Fibroblast of lung (primary cell): ENCODE data around the gene OSBPL7.

Experiments
- EZH2 ChIP-seq: IDR thresholded peaks from 2 replicates; pipeline ENCODE4 v1.5.1; 2012; ENCODE audit warnings: low read length, control low read depth, mild to moderate bottlenecking; ENCODE audit errors: missing control alignments
- TF ChIP-seq, protein P1 (sequence below), 2 donors: IDR thresholded peaks in 1 of 2; conservative IDR thresholded peaks in 1 of 2; 1 replicate in 1 of 2; 2 replicates in 1 of 2; pipeline ENCODE4 v1.5.1; 2011 to 2012; ENCODE audit warnings: low read length in 2 of 2, control low read depth in 1 of 2, inconsistent platforms in 1 of 2, low read depth in 1 of 2, mild to moderate bottlenecking in 1 of 2

DNA sequence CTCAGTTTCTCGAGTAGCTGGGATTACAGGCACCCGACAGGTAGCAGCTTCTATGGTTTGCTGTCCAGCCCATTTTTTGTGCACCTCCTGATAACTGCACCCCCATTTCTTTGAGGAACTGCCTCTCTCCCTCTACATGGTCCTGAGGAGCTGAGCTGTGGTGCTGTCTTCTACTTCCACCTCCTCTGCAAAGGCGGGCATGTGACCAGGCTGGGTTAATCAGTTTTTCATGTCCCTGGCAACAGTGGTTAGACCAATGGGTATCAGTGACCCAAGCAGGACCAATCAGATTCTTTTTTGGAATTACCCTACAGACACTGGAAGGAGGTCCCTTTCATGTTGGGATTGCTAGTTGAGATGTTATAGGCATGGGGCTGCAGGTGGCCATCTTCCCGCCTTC, 47.3 kb downstream of the OSBPL7 start:
- TF ChIP-seq, protein P1, sequence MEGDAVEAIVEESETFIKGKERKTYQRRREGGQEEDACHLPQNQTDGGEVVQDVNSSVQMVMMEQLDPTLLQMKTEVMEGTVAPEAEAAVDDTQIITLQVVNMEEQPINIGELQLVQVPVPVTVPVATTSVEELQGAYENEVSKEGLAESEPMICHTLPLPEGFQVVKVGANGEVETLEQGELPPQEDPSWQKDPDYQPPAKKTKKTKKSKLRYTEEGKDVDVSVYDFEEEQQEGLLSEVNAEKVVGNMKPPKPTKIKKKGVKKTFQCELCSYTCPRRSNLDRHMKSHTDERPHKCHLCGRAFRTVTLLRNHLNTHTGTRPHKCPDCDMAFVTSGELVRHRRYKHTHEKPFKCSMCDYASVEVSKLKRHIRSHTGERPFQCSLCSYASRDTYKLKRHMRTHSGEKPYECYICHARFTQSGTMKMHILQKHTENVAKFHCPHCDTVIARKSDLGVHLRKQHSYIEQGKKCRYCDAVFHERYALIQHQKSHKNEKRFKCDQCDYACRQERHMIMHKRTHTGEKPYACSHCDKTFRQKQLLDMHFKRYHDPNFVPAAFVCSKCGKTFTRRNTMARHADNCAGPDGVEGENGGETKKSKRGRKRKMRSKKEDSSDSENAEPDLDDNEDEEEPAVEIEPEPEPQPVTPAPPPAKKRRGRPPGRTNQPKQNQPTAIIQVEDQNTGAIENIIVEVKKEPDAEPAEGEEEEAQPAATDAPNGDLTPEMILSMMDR (conservative IDR thresholded peaks at IDR 0.05 in 1 of 2, IDR thresholded peaks at IDR 0.05 in 1 of 2; ENCODE audit: low read depth in 1 of 2, low read length in 2 of 2) = no peak
- TF ChIP-seq EZH2 = no peak
